Adipose tissue (tissue), 3 donors: Measurements from ENCODE around the gene USH1C. TPM values are rescaled to one million over a fixed set of nuclear protein-coding genes. Genes with fewer than 3 reads are reported as not detected.

Experiments used
- H3K27ac ChIP-seq: one replicate; pipeline ENCODE4 v1.5.1; 2013; ENCODE audit warnings: low read depth, low read length
- WGBS, 3 donors: extraction: QIAGEN DNeasy Blood & Tissue Kit; methylation state at CpG; one replicate each; pipeline ENCODE4 v1.1.7; 2013; 5-methylcytosine and 5-hydroxymethylcytosine counted together
- polyA plus RNA-seq, 3 donors: library from polyadenylated mRNA; stranded (reverse); fragments of 200-250 nt; gene quantifications; one replicate each; pipeline ENCODE4 v1.2.3, GENCODE V29; 2013
- donor health status: healthy with polysubstance abuse.
- donor health status: Bipolar disorder and iron deficiency.
- donor health status: healthy.

Gene USH1C
- polyA plus RNA-seq, 3 donors, result 0.67 to 1.8 (median 1.4) TPM

- no peak overlapping the region for H3K27ac ChIP-seq
- 87 to 91% (median 87%) methylated on average over 20 of the region's 20 CpGs for WGBS, 3 donors
Measured at GRCh38 chr11:17572791-17573460, 28.7 kb upstream of the USH1C start.

GRCh38 chr11:17572359-17572690, 28.1 kb upstream of the USH1C start:
- WGBS, 3 donors, result 16 to 63% (median 21%) methylated on average over 3 of the region's 3 CpGs
- no peak overlapping the region for H3K27ac ChIP-seq

- no peak overlapping the region for H3K27ac ChIP-seq
- 79 to 82% (median 80%) methylated on average over 14 of the region's 14 CpGs for WGBS, 3 donors
Measured at GRCh38 chr11:17571431-17572358, 27.5 kb upstream of the USH1C start.

- WGBS, 3 donors, result 74 to 82% (median 79%) methylated on average over 23 of the region's 23 CpGs
- H3K27ac ChIP-seq, result no peak overlapping the region
Measured at GRCh38 chr11:17570034-17570433, 25.8 kb upstream of the USH1C start.

GRCh38 chr11:17568944-17569343, 24.7 kb upstream of the USH1C start:
- H3K27ac ChIP-seq, result no peak overlapping the region
- 69 to 86% (median 82%) methylated on average over 4 of the region's 4 CpGs for WGBS, 3 donors

- no peak overlapping the region for H3K27ac ChIP-seq
- 52 to 61% (median 56%) methylated on average over 2 of the region's 2 CpGs for WGBS, 3 donors
Measured at GRCh38 chr11:17564687-17565042, 20.4 kb upstream of the USH1C start.

GRCh38 chr11:17563961-17564686, 19.9 kb upstream of the USH1C start:
- WGBS, 3 donors, result 81 to 88% (median 83%) methylated on average over 4 of the region's 4 CpGs
- H3K27ac ChIP-seq, result no peak overlapping the region

GRCh38 chr11:17563231-17563646, 19.0 kb upstream of the USH1C start:
- H3K27ac ChIP-seq, result no peak overlapping the region

- no peak overlapping the region for H3K27ac ChIP-seq
- WGBS, 3 donors, result 89 to 94% (median 91%) methylated on average over 9 of the region's 9 CpGs
Measured at GRCh38 chr11:17561526-17561925, 17.3 kb upstream of the USH1C start.

GRCh38 chr11:17561111-17561415, 16.8 kb upstream of the USH1C start:
- no peak overlapping the region for H3K27ac ChIP-seq
- 81 to 95% (median 91%) methylated on average over 4 of the region's 4 CpGs for WGBS, 3 donors

GRCh38 chr11:17560281-17561110, 16.3 kb upstream of the USH1C start:
- no peak overlapping the region for H3K27ac ChIP-seq
- 58 to 70% (median 69%) methylated on average over 12 of the region's 12 CpGs for WGBS, 3 donors

GRCh38 chr11:17559341-17560087, 15.3 kb upstream of the USH1C start:
- H3K27ac ChIP-seq, result no peak overlapping the region
- 80 to 87% (median 84%) methylated on average over 9 of the region's 9 CpGs for WGBS, 3 donors

- WGBS, 3 donors, result 88 to 93% (median 92%) methylated on average over 9 of the region's 9 CpGs
- H3K27ac ChIP-seq, result no peak overlapping the region
Measured at GRCh38 chr11:17558916-17559315, 14.7 kb upstream of the USH1C start.

- 77 to 81% (median 81%) methylated on average over 15 of the region's 15 CpGs for WGBS, 3 donors
Measured at GRCh38 chr11:17558025-17558780, 14.0 kb upstream of the USH1C start.

GRCh38 chr11:17556999-17557398, 12.8 kb upstream of the USH1C start:
- H3K27ac ChIP-seq, result no peak overlapping the region
- WGBS, 3 donors, result 87 to 89% (median 89%) methylated on average over 8 of the region's 8 CpGs

More at GRCh38 chr11:17558025-17558780, 14.0 kb upstream of the USH1C start:
- H3K27ac ChIP-seq, result no peak overlapping the region

- H3K27ac ChIP-seq, result no peak overlapping the region
- 78 to 92% (median 88%) methylated on average over 4 of the region's 4 CpGs for WGBS, 3 donors
Measured at GRCh38 chr11:17554487-17554886, 10.3 kb upstream of the USH1C start.

- no peak overlapping the region for H3K27ac ChIP-seq
- 86 to 91% (median 89%) methylated on average over 7 of the region's 7 CpGs for WGBS, 3 donors
Measured at GRCh38 chr11:17553249-17553546, 9.0 kb upstream of the USH1C start.
